GM12892 (cell line): Measurements from ENCODE around the gene OAT.

Experiments used
- POLR2A ChIP-seq: IDR thresholded peaks from 2 replicates; pipeline ENCODE4 v1.6.1; 2011; ENCODE audit warnings: low read depth, low read length, control low read depth
- POLR2AphosphoS5 ChIP-seq: IDR thresholded peaks from 2 replicates; pipeline ENCODE4 v1.6.1; 2011; ENCODE audit warnings: low read depth, low read length, control low read depth
- TAF1 ChIP-seq: IDR thresholded peaks from 2 replicates; pipeline ENCODE4 v1.6.1; 2011; ENCODE audit warnings: low read depth, mild to moderate bottlenecking, control low read depth, low read length, borderline replicate concordance

- TF ChIP-seq POLR2A (no peak), POLR2AphosphoS5 (no peak), TAF1 (no peak)
Measured at GRCh38 chr10:124465003-124465776, 46.5 kb upstream of the OAT start.
